IMR-90 (cell line): ENCODE data around the gene STX1B. TPM values are rescaled to one million over a fixed set of nuclear protein-coding genes. Genes with fewer than 3 reads are reported as not detected.

ENCODE experiments used
- ATAC-seq: fragments of 200-7000 bp; cut with Tn5 transposase; 2 replicates; pipeline ENCODE4 v1.9.1; 2020; ENCODE audit warnings: low read depth, mild to moderate bottlenecking, moderate library complexity
- BruUV-seq: library from RNA; stranded (reverse); fragments of 400-500 nt; replicated peaks from 2 replicates; lab custom pipeline; 2021; lab: Mats Ljungman, UMichigan
- CTCF ChIA-PET: fragments of 300-600 bp; formaldehyde crosslinking; extraction: SDS; loops from one replicate; lab custom pipeline; 2021; ENCODE audit warnings: antibody characterized with exemption; lab: Yijun Ruan, JAX
- POLR2A ChIA-PET: fragments of 300-600 bp; sonication (Branson Sonifier 250); formaldehyde crosslinking; loops from one replicate; lab custom pipeline; 2022; ENCODE audit warnings: antibody characterized with exemption; ENCODE audit not compliant: unreplicated experiment; lab: Charles Lee
- DNase-seq: peaks from one replicate; pipeline ENCODE4 v3.0.0; 2013
- H2AFZ ChIP-seq: replicated peaks from 2 replicates; pipeline ENCODE3; 2013; ENCODE audit warnings: low read length, mild to moderate bottlenecking; ENCODE audit not compliant: poor library complexity
- H2AK5ac ChIP-seq: 2 replicates; pipeline ENCODE4 v1.6.1; 2013; ENCODE audit warnings: low read depth, low read length, inconsistent platforms
- H2AK9ac ChIP-seq: replicated peaks from 2 replicates; pipeline ENCODE3; 2013; ENCODE audit warnings: mild to moderate bottlenecking, low read depth, low read length, moderate library complexity; ENCODE audit not compliant: poor library complexity
- H2BK120ac ChIP-seq: 2 replicates; pipeline ENCODE4 v1.6.1; 2013; ENCODE audit warnings: low read depth, low read length, inconsistent platforms
- H2BK15ac ChIP-seq: 3 replicates; pipeline ENCODE4 v1.6.1; 2013; ENCODE audit warnings: low read depth, low read length, inconsistent platforms
- H2BK20ac ChIP-seq: 2 replicates; pipeline ENCODE4 v1.6.1; 2013; ENCODE audit warnings: low read depth, mild to moderate bottlenecking, inconsistent platforms, low read length, moderate library complexity
- H2BK5ac ChIP-seq: 2 replicates; pipeline ENCODE4 v1.6.1; 2013; ENCODE audit warnings: mild to moderate bottlenecking, low read depth, low read length, inconsistent platforms; ENCODE audit not compliant: poor library complexity, severe bottlenecking
- H3K14ac ChIP-seq: replicated peaks from 2 replicates; pipeline ENCODE4 v1.6.1; 2013; ENCODE audit warnings: low read depth, low read length, inconsistent platforms
- H3K18ac ChIP-seq: 2 replicates; pipeline ENCODE4 v1.6.1; 2013; ENCODE audit warnings: low read depth, low read length, control low read depth
- H3K23ac ChIP-seq: 2 replicates; pipeline ENCODE4 v1.6.1; 2013; ENCODE audit warnings: low read depth, low read length, inconsistent platforms
- H3K27ac ChIP-seq: 2 replicates; pipeline ENCODE4 v1.5.1; 2013; ENCODE audit warnings: mild to moderate bottlenecking, control low read depth, low read length; ENCODE audit not compliant: insufficient read depth
- H3K27me3 ChIP-seq: 2 replicates; pipeline ENCODE4 v1.6.1; 2013; ENCODE audit warnings: low read length; ENCODE audit not compliant: control insufficient read depth, insufficient read depth
- H3K36me3 ChIP-seq: 2 replicates; pipeline ENCODE4 v1.6.1; 2013; ENCODE audit warnings: low read length, mixed read lengths; ENCODE audit not compliant: control insufficient read depth, insufficient read depth
- H3K4ac ChIP-seq: 2 replicates; pipeline ENCODE4 v1.6.1; 2013; ENCODE audit warnings: low read depth, low read length, inconsistent platforms
- H3K4me1 ChIP-seq: 2 replicates; pipeline ENCODE4 v1.6.1; 2013; ENCODE audit warnings: low read length, mixed read lengths; ENCODE audit not compliant: control insufficient read depth, insufficient read depth
- H3K4me2 ChIP-seq: 2 replicates; pipeline ENCODE4 v1.6.1; 2013; ENCODE audit warnings: low read depth, mild to moderate bottlenecking, control low read depth, low read length, moderate library complexity
- H3K4me3 ChIP-seq: 2 replicates; pipeline ENCODE4 v1.5.1; 2013; ENCODE audit warnings: low read depth, mild to moderate bottlenecking, control low read depth, low read length, moderate library complexity; ENCODE audit not compliant: insufficient read depth
- H3K56ac ChIP-seq: 2 replicates; pipeline ENCODE4 v1.6.1; 2013; ENCODE audit warnings: low read length, inconsistent platforms; ENCODE audit not compliant: insufficient read depth; ENCODE audit errors: extremely low read depth
- H3K79me1 ChIP-seq, 2 experiments: 2 replicates each; pipeline ENCODE4 v1.6.1; 2013; ENCODE audit warnings: low read length in 2 of 2, inconsistent platforms in 1 of 2, low read depth in 1 of 2
- H3K9ac ChIP-seq: 2 replicates; pipeline ENCODE4 v1.6.1; 2013; ENCODE audit warnings: low read depth, low read length, control low read depth
- H3K9me1 ChIP-seq: 2 replicates; pipeline ENCODE4 v1.6.1; 2013; ENCODE audit warnings: low read length, inconsistent platforms; ENCODE audit not compliant: insufficient read depth
- H3K9me3 ChIP-seq: 2 replicates; pipeline ENCODE4 v1.6.1; 2013; ENCODE audit warnings: low read length; ENCODE audit not compliant: control insufficient read depth, insufficient read depth
- H4K20me1 ChIP-seq: 2 replicates; pipeline ENCODE4 v1.6.1; 2013; ENCODE audit warnings: low read length, inconsistent platforms; ENCODE audit not compliant: insufficient read depth
- H4K5ac ChIP-seq: 2 replicates; pipeline ENCODE4 v1.6.1; 2013; ENCODE audit warnings: mild to moderate bottlenecking, low read depth, low read length, control low read depth
- H4K8ac ChIP-seq, 2 experiments: 2 replicates each; pipeline ENCODE4 v1.6.1; 2013; ENCODE audit warnings: low read depth in 2 of 2, low read length in 2 of 2, control low read depth in 1 of 2, inconsistent platforms in 1 of 2
- H4K91ac ChIP-seq: 2 replicates; pipeline ENCODE4 v1.6.1; 2013; ENCODE audit warnings: low read depth, low read length, inconsistent platforms; ENCODE audit not compliant: insufficient read depth
- BHLHE40 ChIP-seq: fragments of 150-350 bp; IDR thresholded peaks from 2 replicates; pipeline ENCODE4 v1.6.1; 2016; ENCODE audit warnings: mild to moderate bottlenecking, low read depth, low read length
- MAZ ChIP-seq: IDR thresholded peaks from 2 replicates; pipeline ENCODE4 v1.6.1; 2012; ENCODE audit warnings: low read depth, mild to moderate bottlenecking, low read length, improper control_type of control experiment, moderate library complexity, borderline replicate concordance
- MXI1 ChIP-seq: IDR thresholded peaks from 2 replicates; pipeline ENCODE4 v1.6.1; 2012; ENCODE audit warnings: low read depth, mild to moderate bottlenecking, low read length, moderate library complexity, borderline replicate concordance
- POLR2A ChIP-seq: IDR thresholded peaks from 2 replicates; pipeline ENCODE4 v1.6.1; 2012; ENCODE audit warnings: mild to moderate bottlenecking, low read depth, low read length
- RCOR1 ChIP-seq: IDR thresholded peaks from 2 replicates; pipeline ENCODE4 v1.6.1; 2012; ENCODE audit warnings: mild to moderate bottlenecking, low read length, improper control_type of control experiment; ENCODE audit not compliant: insufficient replicate concordance
- WGBS, 2 experiments: methylation state at CpG; one replicate each; pipeline versions ENCODE4 v1.1.5 to v1.1.7; 2013; ENCODE audit warnings: missing lambda C conversion rate in 2 of 2; ENCODE audit not compliant: insufficient read length in 1 of 2; ENCODE audit errors: extremely low coverage in 2 of 2; 5-methylcytosine and 5-hydroxymethylcytosine counted together
- dilution Hi-C: fragments of 300-500 bp; cut with HindIII; formaldehyde crosslinking; loops from one replicate; pipeline ENCODE4 v1.14.3; 2018; ENCODE audit warnings: low sequenced_read_pairs; ENCODE audit not compliant: unreplicated experiment
- in situ Hi-C: fragments of 300-500 bp; cut with MboI; formaldehyde crosslinking; loops from 3 replicates; pipeline ENCODE4 v1.14.3; 2019; ENCODE audit warnings: low sequenced_read_pairs, inconsistent platforms, mixed read lengths
- intact Hi-C: fragments of 100-400 bp; cut with micrococcal nuclease; formaldehyde crosslinking; loops from 2 replicates; pipeline ENCODE4 v1.10.0; 2022
- polyA plus RNA-seq, 3 experiments: library from polyadenylated mRNA; depleted of rRNA; stranded (reverse); fragments of >200 nt; gene quantifications; 2 replicates each; pipeline ENCODE4 v1.2.3, GENCODE V29; 2012; ENCODE audit warnings: low replicate concordance in 1 of 3
- total RNA-seq: library from RNA; depleted of rRNA; stranded (reverse); fragments of >200 nt; gene quantifications from 2 replicates; pipeline ENCODE4 v1.2.3, GENCODE V29; 2012
- TF ChIP-seq, protein P1 (sequence below): conservative IDR thresholded peaks from 2 replicates; pipeline ENCODE4 v1.5.1; 2012; ENCODE audit warnings: mild to moderate bottlenecking, low read depth, low read length, improper control_type of control experiment

Gene STX1B
- total and polyA plus RNA-seq, 2 of the 4 experiments (the other 2 are of a cell fraction) = 3.9 to 14.9 TPM

DNA sequence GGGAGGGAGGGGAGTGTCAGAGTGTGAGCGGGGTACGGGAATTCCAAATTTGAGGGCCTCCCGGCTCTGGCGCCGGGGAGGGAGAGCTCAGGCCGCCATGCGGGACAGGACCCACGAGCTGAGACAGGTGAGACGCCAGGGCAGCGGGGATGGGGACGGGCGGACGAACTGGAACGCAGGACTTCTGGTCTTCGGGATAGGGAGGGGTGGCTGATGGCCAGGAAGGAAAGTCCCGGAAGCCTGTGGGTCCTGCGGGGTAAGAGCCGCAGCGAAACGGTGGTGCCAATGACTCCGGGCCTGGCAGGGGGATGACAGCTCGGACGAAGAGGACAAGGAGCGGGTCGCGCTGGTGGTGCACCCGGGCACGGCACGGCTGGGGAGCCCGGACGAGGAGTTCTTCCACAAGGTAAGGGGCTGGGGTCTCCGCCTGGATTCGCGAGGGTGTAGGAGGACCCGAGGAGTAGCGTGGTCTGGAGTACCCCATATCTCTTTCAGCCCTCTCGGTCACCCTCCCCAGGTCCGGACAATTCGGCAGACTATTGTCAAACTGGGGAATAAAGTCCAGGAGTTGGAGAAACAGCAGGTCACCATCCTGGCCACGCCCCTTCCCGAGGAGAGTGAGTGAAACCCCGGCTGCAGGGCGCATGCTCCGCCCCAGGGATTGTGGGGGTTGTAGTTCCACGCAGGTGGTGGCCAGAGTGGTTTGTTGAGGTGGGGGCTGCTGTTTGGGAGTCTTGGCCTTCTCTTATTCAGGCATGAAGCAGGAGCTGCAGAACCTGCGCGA, 23.5 kb upstream of the STX1B start:
- in situ Hi-C loops = no loop called here
- TF ChIP-seq MXI1 (peak; percentile 70; the same call in 1 of the 2 replicates), POLR2A (peak; percentile 77), BHLHE40 (no peak), RCOR1 (no peak), MAZ (peak; percentile 20; the same call in 1 of the 2 replicates)
- TF ChIP-seq, protein P1, sequence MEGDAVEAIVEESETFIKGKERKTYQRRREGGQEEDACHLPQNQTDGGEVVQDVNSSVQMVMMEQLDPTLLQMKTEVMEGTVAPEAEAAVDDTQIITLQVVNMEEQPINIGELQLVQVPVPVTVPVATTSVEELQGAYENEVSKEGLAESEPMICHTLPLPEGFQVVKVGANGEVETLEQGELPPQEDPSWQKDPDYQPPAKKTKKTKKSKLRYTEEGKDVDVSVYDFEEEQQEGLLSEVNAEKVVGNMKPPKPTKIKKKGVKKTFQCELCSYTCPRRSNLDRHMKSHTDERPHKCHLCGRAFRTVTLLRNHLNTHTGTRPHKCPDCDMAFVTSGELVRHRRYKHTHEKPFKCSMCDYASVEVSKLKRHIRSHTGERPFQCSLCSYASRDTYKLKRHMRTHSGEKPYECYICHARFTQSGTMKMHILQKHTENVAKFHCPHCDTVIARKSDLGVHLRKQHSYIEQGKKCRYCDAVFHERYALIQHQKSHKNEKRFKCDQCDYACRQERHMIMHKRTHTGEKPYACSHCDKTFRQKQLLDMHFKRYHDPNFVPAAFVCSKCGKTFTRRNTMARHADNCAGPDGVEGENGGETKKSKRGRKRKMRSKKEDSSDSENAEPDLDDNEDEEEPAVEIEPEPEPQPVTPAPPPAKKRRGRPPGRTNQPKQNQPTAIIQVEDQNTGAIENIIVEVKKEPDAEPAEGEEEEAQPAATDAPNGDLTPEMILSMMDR = no peak
- ATAC-seq = peak; percentile 75

More for the DNA sequence above, 23.5 kb upstream of the STX1B start:
- H3K4me1 ChIP-seq = peaks cover 7% of the 10 kb centered on the region
- H4K91ac ChIP-seq = peak overlapping the region; percentile 59
- H4K8ac ChIP-seq = peak overlapping the region in 1 of 2 experiments; percentile 73; a peak in 1 of 4 replicates
- H2AFZ ChIP-seq = peak overlapping the region; percentile 99
- H3K36me3 ChIP-seq = peaks cover 17% of the 10 kb centered on the region
- no peaks in the 10 kb centered on the region for H3K27me3 ChIP-seq
- ChIA-PET CTCF (no interaction called here), POLR2A (no interaction called here)
- H3K27ac ChIP-seq = peak overlapping the region; percentile 53
- peak overlapping the region; percentile 81 for H3K4ac ChIP-seq
- dilution Hi-C loops = no loop called here
- H3K79me1 ChIP-seq = peaks cover 21 to 38% of the 10 kb centered on the region in 2 experiments
- H3K9me1 ChIP-seq = peaks cover 12% of the 10 kb centered on the region; the same call in 1 of the 2 replicates
- no peaks in the 10 kb centered on the region for H3K9me3 ChIP-seq
- H2BK5ac ChIP-seq = peak overlapping the region; percentile 70
- peak overlapping the region; percentile 19; the same call in 1 of the 2 replicates for H4K5ac ChIP-seq
- intact Hi-C loops = loop anchor here (1.0 to 5.0 kb wide), 5 partner anchors 35 to 409 kb away; partner anchors contain the start of genes HSD3B7 and VKORC1
- peak overlapping the region; percentile 74 for H3K9ac ChIP-seq
- H3K4me3 ChIP-seq = peak overlapping the region; percentile 58
- peak; percentile 70 for DNase-seq
- H2AK5ac ChIP-seq = peak overlapping the region; percentile 83
- WGBS, 2 experiments = 0% methylated on average over 12 of the region's 47 CpGs; no CpG with 5 or more reads in 1 of the 2 experiments
- peak overlapping the region; percentile 50; the same call in 1 of the 2 replicates for H3K23ac ChIP-seq
- no peak overlapping the region for H2BK120ac ChIP-seq
- no peak overlapping the region for H2BK15ac ChIP-seq
- TSS peak; percentile 95 for BruUV-seq
- no peak overlapping the region for H3K18ac ChIP-seq
- H4K20me1 ChIP-seq = peaks cover 7% of the 10 kb centered on the region
- peak overlapping the region; percentile 99 for H2AK9ac ChIP-seq
- peak overlapping the region; percentile 78 for H3K4me2 ChIP-seq
- H3K56ac ChIP-seq = peak overlapping the region; percentile 59
- H3K14ac ChIP-seq = peak overlapping the region; percentile 69
- H2BK20ac ChIP-seq = no peak overlapping the region
